Neural cell (in vitro differentiated cells): Measurements from ENCODE around the gene SUN1.

Experiments
- CTCF ChIP-seq: fragments of 450-650 bp; IDR thresholded peaks from 2 replicates; pipeline ENCODE4 v1.5.1; 2014; ENCODE audit warnings: antibody characterized with exemption, mild to moderate bottlenecking, moderate library complexity; ENCODE audit not compliant: poor library complexity, severe bottlenecking
- EP300 ChIP-seq: fragments of 450-650 bp; conservative IDR thresholded peaks from 2 replicates; pipeline ENCODE4 v1.6.1; 2014; ENCODE audit warnings: antibody characterized with exemption, mild to moderate bottlenecking, moderate library complexity; ENCODE audit not compliant: poor library complexity, severe bottlenecking
- EZH2 ChIP-seq: fragments of 200-600, 300-800 bp; shearing (Covaris generic), sonication (generic); IDR thresholded peaks from 2 replicates; pipeline ENCODE4 v1.6.1; 2014; ENCODE audit warnings: antibody characterized with exemption, low read length, borderline replicate concordance, mild to moderate bottlenecking; ENCODE audit not compliant: insufficient read depth, poor library complexity, severe bottlenecking
- MXI1 ChIP-seq: fragments of 450-650 bp; conservative IDR thresholded peaks from 2 replicates; pipeline ENCODE4 v1.6.1; 2014; ENCODE audit warnings: antibody characterized with exemption, mild to moderate bottlenecking; ENCODE audit not compliant: poor library complexity, severe bottlenecking
- POLR2AphosphoS5 ChIP-seq: IDR thresholded peaks from 2 replicates; pipeline ENCODE4 v1.6.1; 2012
- RAD21 ChIP-seq: fragments of 450-650 bp; conservative IDR thresholded peaks from 2 replicates; pipeline ENCODE4 v1.6.1; 2014; ENCODE audit warnings: antibody characterized with exemption, mild to moderate bottlenecking, moderate library complexity
- REST ChIP-seq: IDR thresholded peaks from 2 replicates; pipeline ENCODE4 v1.6.1; 2012; ENCODE audit warnings: borderline replicate concordance
- TAF1 ChIP-seq: IDR thresholded peaks from 2 replicates; pipeline ENCODE4 v1.6.1; 2012; ENCODE audit warnings: low read depth

GRCh38 chr7:803243-803635 is 29.0 kb upstream of the SUN1 start:
- TF ChIP-seq EP300 (no peak), EZH2 (no peak), MXI1 (no peak), CTCF (no peak), REST (no peak), POLR2AphosphoS5 (no peak), RAD21 (no peak), TAF1 (no peak)
